Spleen (tissue), 11 donors: ENCODE data around the gene BTBD16. TPM values are rescaled to one million over a fixed set of nuclear protein-coding genes. Genes with fewer than 3 reads are reported as not detected.

ENCODE experiments used
- DNase-seq: peaks from one replicate; pipeline ENCODE4 v3.0.0-alpha.2; 2020
- H3K27ac ChIP-seq, 8 donors: fragments of 200-600 bp; sonication (generic) in 7 of 8; 1 replicate in 4 of 8; 2 replicates in 4 of 8; pipeline versions ENCODE4 v1.5.0 to v1.8.0; 2016 to 2021; ENCODE audit warnings: inconsistent platforms in 4 of 8, mild to moderate bottlenecking in 4 of 8, moderate library complexity in 1 of 8
- H3K27me3 ChIP-seq, 7 donors: fragments of 200-600 bp; sonication (generic) in 6 of 7; replicated peaks in 1 of 7; 1 replicate in 4 of 7; 2 replicates in 3 of 7; pipeline versions ENCODE4 v1.5.0 to v1.8.0; 2016 to 2021; ENCODE audit warnings: inconsistent platforms in 3 of 7, mild to moderate bottlenecking in 1 of 7
- H3K36me3 ChIP-seq, 6 donors: fragments of 200-600 bp; sonication (generic) in 5 of 6; 1 replicate in 4 of 6; 2 replicates in 2 of 6; pipeline versions ENCODE4 v1.5.0 to v1.8.0; 2016 to 2021; ENCODE audit warnings: inconsistent platforms in 2 of 6
- H3K4me1 ChIP-seq, 6 donors: fragments of 200-600 bp; sonication (generic) in 5 of 6; 1 replicate in 3 of 6; 2 replicates in 3 of 6; pipeline versions ENCODE4 v1.5.0 to v1.8.0; 2016 to 2021; ENCODE audit warnings: inconsistent platforms in 3 of 6
- H3K4me3 ChIP-seq, 8 donors: fragments of 200-600 bp; sonication (generic) in 7 of 8; 1 replicate in 4 of 8; 2 replicates in 4 of 8; pipeline versions ENCODE4 v1.5.0 to v1.8.0; 2016 to 2021; ENCODE audit warnings: inconsistent platforms in 4 of 8, mild to moderate bottlenecking in 4 of 8, moderate library complexity in 2 of 8
- H3K9me3 ChIP-seq, 8 donors: fragments of 200-600 bp; sonication (generic) in 7 of 8; 1 replicate in 4 of 8; 2 replicates in 4 of 8; pipeline versions ENCODE4 v1.5.0 to v1.8.0; 2016 to 2021; ENCODE audit warnings: inconsistent platforms in 4 of 8
- CTCF ChIP-seq, 11 experiments: fragments of 200-600 bp in 7 of 11; fragments of 450-650 bp in 4 of 11; sonication (generic) in 4 of 11; IDR thresholded peaks in 8 of 11; conservative IDR thresholded peaks in 3 of 11; 1 replicate in 7 of 11; 2 replicates in 4 of 11; pipeline versions ENCODE4 v1.4.0 to v1.8.0; 2016 to 2021; ENCODE audit warnings: antibody characterized with exemption in 11 of 11, inconsistent platforms in 4 of 11, mild to moderate bottlenecking in 1 of 11
- POLR2A ChIP-seq, 3 donors: fragments of 450-650 bp; IDR thresholded peaks; one replicate each; pipeline ENCODE4 v1.5.1; 2017; ENCODE audit warnings: antibody characterized with exemption in 3 of 3, mild to moderate bottlenecking in 1 of 3
- POLR2AphosphoS5 ChIP-seq, 3 donors: sonication (generic); formaldehyde crosslinking; IDR thresholded peaks; one replicate each; pipeline ENCODE4 v1.5.1; 2017; ENCODE audit warnings: antibody characterized with exemption in 3 of 3
- WGBS, 5 donors: extraction: QIAGEN DNeasy Blood & Tissue Kit in 3 of 5; methylation state at CpG; one replicate each; pipeline versions ENCODE4 v1.1.5 to v1.1.7; 2013 to 2018; 5-methylcytosine and 5-hydroxymethylcytosine counted together
- intact Hi-C: fragments of 100-400 bp; cut with DNase I; formaldehyde crosslinking; loops from one replicate; pipeline ENCODE4 v1.15.0; 2023; ENCODE audit warnings: low total_unique reads
- polyA plus RNA-seq, 3 donors: library from polyadenylated mRNA; stranded (reverse); fragments of 200-250 nt; gene quantifications; one replicate each; pipeline ENCODE4 v1.2.1, GENCODE V29; 2013
- total RNA-seq, 7 donors: library from RNA; depleted of rRNA in 3 of 7; stranded (reverse); fragments of >200 nt in 3 of 7; fragmentation: NEBNext Ultra II Directional in 4 of 7; extraction: Animal tissue kit (Norgen Biotek cat#: 25700) in 4 of 7; gene quantifications; one replicate each; pipeline versions ENCODE4 v1.1.0 to v1.2.1, GENCODE V29; 2016 to 2021
- donor health status: healthy with polysubstance abuse.
- donor health status: DM: no; HTN: no; CAD: no; lungs with moderate emphysema.
- donor health status: DM: no; HTN: no; CAD: no.
- donor health status: Bipolar disorder and iron deficiency.
- donor health status: healthy.
- donor health status: DM: no; HTN: no; CAD: no.
- donor health status: DM: yes; HTN: yes; CAD: no.

BTBD16 gene
- total and polyA plus RNA-seq, 10 donors = 0.04 to 0.10 TPM; not detected in 8

- H3K4me3 ChIP-seq = no peak overlapping the region
- no peak overlapping the region for H3K27ac ChIP-seq
- TF ChIP-seq CTCF (IDR thresholded peaks at IDR 0.05 in 8 of 11, conservative IDR thresholded peaks at IDR 0.05 in 3 of 11) (no peak), POLR2AphosphoS5 (IDR thresholded peaks at IDR 0.05) (no peak), POLR2A (IDR thresholded peaks at IDR 0.05) (no peak)
- peak; percentile 58 for DNase-seq
- H3K27me3 ChIP-seq = no peaks in the 10 kb centered on the region
- no peaks in the 10 kb centered on the region for H3K4me1 ChIP-seq
- intact Hi-C loops = no loop called here
- H3K36me3 ChIP-seq = peaks cover 0 to 20% (median 0%) of the 10 kb centered on the region in 6 donors
- H3K9me3 ChIP-seq = no peaks in the 10 kb centered on the region
- 84 to 90% (median 87%) methylated on average over 11 of the region's 11 CpGs for WGBS, 5 donors
These were observed 24.1 kb upstream of the BTBD16 start for GRCh38 chr10:122246830-122247520.

GRCh38 chr10:122248356-122249302, 22.5 kb upstream of the BTBD16 start:
- H3K36me3 ChIP-seq = peaks cover 0 to 24% (median 0%) of the 10 kb centered on the region in 6 donors
- H3K27ac ChIP-seq = no peak overlapping the region
- no peaks in the 10 kb centered on the region for H3K9me3 ChIP-seq
- no peaks in the 10 kb centered on the region for H3K27me3 ChIP-seq
- peak; percentile 53 for DNase-seq
- intact Hi-C loops = no loop called here
- WGBS, 5 donors = 85 to 91% (median 89%) methylated on average over 23 to 25 of the region's 25 CpGs
- no peak overlapping the region for H3K4me3 ChIP-seq
- no peaks in the 10 kb centered on the region for H3K4me1 ChIP-seq
- TF ChIP-seq POLR2A (IDR thresholded peaks at IDR 0.05) = no peak
- no peak for TF ChIP-seq CTCF (IDR thresholded peaks at IDR 0.05 in 8 of 11, conservative IDR thresholded peaks at IDR 0.05 in 3 of 11)
- no peak for TF ChIP-seq POLR2AphosphoS5 (IDR thresholded peaks at IDR 0.05)

GRCh38 chr10:122249303-122249850, 21.7 kb upstream of the BTBD16 start:
- Histone ChIP-seq H3K9me3 (no peaks in the 10 kb centered on the region), H3K4me3 (no peak overlapping the region), H3K27ac (no peak overlapping the region), H3K36me3 (peaks cover 0 to 24% (median 0%) of the 10 kb centered on the region in 6 donors), H3K27me3 (no peaks in the 10 kb centered on the region), H3K4me1 (no peaks in the 10 kb centered on the region)
- peak; percentile 57 for DNase-seq
- intact Hi-C loops = no loop called here
- TF ChIP-seq POLR2AphosphoS5 (IDR thresholded peaks at IDR 0.05) (no peak), POLR2A (IDR thresholded peaks at IDR 0.05) (no peak), CTCF (IDR thresholded peaks at IDR 0.05 in 8 of 11, conservative IDR thresholded peaks at IDR 0.05 in 3 of 11) (no peak)
- 87 to 94% (median 93%) methylated on average over 11 of the region's 11 CpGs for WGBS, 5 donors
